Caco-2 (cell line): Measurements from ENCODE around the gene TTC21B. TPM values are rescaled to one million over a fixed set of nuclear protein-coding genes. Genes with fewer than 3 reads are reported as not detected.

ENCODE experiments used
- BruUV-seq: library from RNA; stranded (reverse); fragments of 400-500 nt; replicated peaks from 2 replicates; lab custom pipeline; 2021; lab: Mats Ljungman, UMichigan
- CTCF ChIA-PET: fragments of 300-600 bp; sonication (Branson Sonifier 250); formaldehyde crosslinking; loops from one replicate; lab custom pipeline; 2022; ENCODE audit warnings: antibody characterized with exemption; lab: Charles Lee
- POLR2A ChIA-PET: fragments of 300-600 bp; sonication (Branson Sonifier 250); formaldehyde crosslinking; loops from one replicate; lab custom pipeline; 2022; ENCODE audit warnings: antibody characterized with exemption; lab: Charles Lee
- DNase-seq, 2 experiments: peaks; one replicate each; pipeline versions ENCODE4 v3.0.0 to v3.0.0-alpha.2; 2020 to 2022
- H3K27me3 ChIP-seq: replicated peaks from 2 replicates; pipeline ENCODE4 v1.6.0; 2011; ENCODE audit warnings: low read length; ENCODE audit not compliant: control insufficient read depth, insufficient read depth
- H3K36me3 ChIP-seq: 2 replicates; pipeline ENCODE4 v1.5.1; 2011; ENCODE audit warnings: low read length; ENCODE audit not compliant: control insufficient read depth, insufficient read depth
- H3K4me1 ChIP-seq: fragments of 250-450 bp; sonication (Bioruptor Pico); 2 replicates; pipeline ENCODE4 v1.5.1; 2020; ENCODE audit warnings: mild to moderate bottlenecking
- H3K4me3 ChIP-seq: 2 replicates; pipeline ENCODE4 v1.5.1; 2011; ENCODE audit warnings: low read depth, mild to moderate bottlenecking, control low read depth, low read length
- H3K9me3 ChIP-seq: fragments of 250-450 bp; sonication (Bioruptor Pico); 2 replicates; pipeline ENCODE4 v1.5.1; 2020; ENCODE audit warnings: mild to moderate bottlenecking, moderate library complexity
- H3K27ac Mint-ChIP-seq: one replicate; pipeline ENCODE4 v1.8.0; 2022; ENCODE audit warnings: mixed read lengths; ENCODE audit not compliant: unreplicated experiment
- H3K27me3 Mint-ChIP-seq: one replicate; pipeline ENCODE4 v1.8.0; 2022; ENCODE audit warnings: mixed read lengths; ENCODE audit not compliant: insufficient read depth, unreplicated experiment
- H3K36me3 Mint-ChIP-seq: one replicate; pipeline ENCODE4 v1.8.0; 2022; ENCODE audit warnings: mild to moderate bottlenecking, mixed read lengths; ENCODE audit not compliant: insufficient read depth, unreplicated experiment
- H3K4me1 Mint-ChIP-seq: one replicate; pipeline ENCODE4 v1.8.0; 2022; ENCODE audit warnings: low read depth, mixed read lengths; ENCODE audit not compliant: unreplicated experiment
- H3K4me3 Mint-ChIP-seq: one replicate; pipeline ENCODE4 v1.8.0; 2022; ENCODE audit warnings: mild to moderate bottlenecking, moderate library complexity, mixed read lengths; ENCODE audit not compliant: unreplicated experiment
- H3K9me3 Mint-ChIP-seq: one replicate; pipeline ENCODE4 v1.8.0; 2022; ENCODE audit warnings: mixed read lengths; ENCODE audit not compliant: unreplicated experiment
- intact Hi-C: fragments of 100-400 bp; cut with micrococcal nuclease; formaldehyde crosslinking; loops from one replicate; pipeline ENCODE4 v1.10.0; 2022; ENCODE audit not compliant: unreplicated experiment
- total RNA-seq: library from RNA; stranded (reverse); gene quantifications from 2 replicates; pipeline ENCODE4 v1.2.3, GENCODE V29; 2022
- TF ChIP-seq, protein P1 (sequence below), 2 experiments: fragments of 200-600 bp in 1 of 2; IDR thresholded peaks; 1 replicate in 1 of 2; 2 replicates in 1 of 2; pipeline versions ENCODE4 v1.5.1 to v1.8.0; 2011 to 2022; ENCODE audit warnings: antibody characterized with exemption in 1 of 2, control low read depth in 1 of 2, inconsistent platforms in 1 of 2, low read depth in 1 of 2, low read length in 1 of 2, mild to moderate bottlenecking in 1 of 2, moderate library complexity in 1 of 2; ENCODE audit not compliant: insufficient read depth in 1 of 2, severe bottlenecking in 1 of 2, unreplicated experiment in 1 of 2

The TTC21B gene
- total RNA-seq, 1 experiment from 2014 or later: 14.2 TPM

DNA sequence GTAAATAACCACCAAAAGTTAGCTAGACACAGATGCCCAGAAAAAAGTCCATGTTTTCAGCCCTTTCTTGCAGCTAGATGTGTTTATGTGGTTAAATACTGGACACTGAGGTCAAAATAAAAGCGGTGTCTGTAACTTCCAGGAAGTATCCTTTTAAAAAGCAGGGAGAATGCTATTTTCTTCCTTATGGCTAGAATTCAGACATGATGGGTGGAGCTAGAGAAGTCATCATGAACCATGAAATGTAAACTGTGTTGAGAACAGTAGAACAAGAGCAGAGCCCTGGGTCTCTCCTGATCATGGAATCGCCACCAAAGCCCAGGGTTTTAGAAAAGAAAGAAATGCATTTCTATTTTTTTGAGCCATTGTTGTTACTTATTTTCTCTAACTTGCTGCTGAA, 118.2 kb downstream of the TTC21B start:
- no TSS peak for BruUV-seq
- Histone ChIP-seq H3K36me3 (no peaks in the 10 kb centered on the region), H3K27me3 (no peaks in the 10 kb centered on the region), H3K9me3 (no peaks in the 10 kb centered on the region), H3K4me1 (no peaks in the 10 kb centered on the region), H3K4me3 (no peak overlapping the region)
- Mint-ChIP-seq H3K27ac (no peak overlapping the region), H3K36me3 (no peaks in the 10 kb centered on the region), H3K27me3 (peaks cover 3% of the 10 kb centered on the region), H3K4me3 (no peak overlapping the region), H3K9me3 (no peaks in the 10 kb centered on the region), H3K4me1 (no peaks in the 10 kb centered on the region)
- intact Hi-C loops: no loop called here
- ChIA-PET CTCF (no interaction called here), POLR2A (no interaction called here)
- no peak for DNase-seq
- TF ChIP-seq, protein P1, sequence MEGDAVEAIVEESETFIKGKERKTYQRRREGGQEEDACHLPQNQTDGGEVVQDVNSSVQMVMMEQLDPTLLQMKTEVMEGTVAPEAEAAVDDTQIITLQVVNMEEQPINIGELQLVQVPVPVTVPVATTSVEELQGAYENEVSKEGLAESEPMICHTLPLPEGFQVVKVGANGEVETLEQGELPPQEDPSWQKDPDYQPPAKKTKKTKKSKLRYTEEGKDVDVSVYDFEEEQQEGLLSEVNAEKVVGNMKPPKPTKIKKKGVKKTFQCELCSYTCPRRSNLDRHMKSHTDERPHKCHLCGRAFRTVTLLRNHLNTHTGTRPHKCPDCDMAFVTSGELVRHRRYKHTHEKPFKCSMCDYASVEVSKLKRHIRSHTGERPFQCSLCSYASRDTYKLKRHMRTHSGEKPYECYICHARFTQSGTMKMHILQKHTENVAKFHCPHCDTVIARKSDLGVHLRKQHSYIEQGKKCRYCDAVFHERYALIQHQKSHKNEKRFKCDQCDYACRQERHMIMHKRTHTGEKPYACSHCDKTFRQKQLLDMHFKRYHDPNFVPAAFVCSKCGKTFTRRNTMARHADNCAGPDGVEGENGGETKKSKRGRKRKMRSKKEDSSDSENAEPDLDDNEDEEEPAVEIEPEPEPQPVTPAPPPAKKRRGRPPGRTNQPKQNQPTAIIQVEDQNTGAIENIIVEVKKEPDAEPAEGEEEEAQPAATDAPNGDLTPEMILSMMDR (IDR thresholded peaks at IDR 0.05; ENCODE audit: insufficient read depth in 1 of 2, low read depth in 1 of 2, low read length in 1 of 2, severe bottlenecking in 1 of 2, unreplicated experiment in 1 of 2): no peak

GRCh38 chr2:165833156-165833555, 120.4 kb downstream of the TTC21B start:
- intact Hi-C loops: no loop called here
- no peaks in the 10 kb centered on the region for H3K36me3 Mint-ChIP-seq
- peak in 1 of 2 experiments; percentile 12 for DNase-seq
- ChIA-PET POLR2A (no interaction called here), CTCF (no interaction called here)
- H3K9me3 ChIP-seq: no peaks in the 10 kb centered on the region
- H3K27me3 ChIP-seq: no peaks in the 10 kb centered on the region
- no peaks in the 10 kb centered on the region for H3K4me1 ChIP-seq
- BruUV-seq: no TSS peak
- TF ChIP-seq, protein P1 (IDR thresholded peaks at IDR 0.05; ENCODE audit: insufficient read depth in 1 of 2, low read depth in 1 of 2, low read length in 1 of 2, severe bottlenecking in 1 of 2, unreplicated experiment in 1 of 2): no peak
- no peaks in the 10 kb centered on the region for H3K36me3 ChIP-seq
- H3K4me1 Mint-ChIP-seq: no peaks in the 10 kb centered on the region
- no peak overlapping the region for H3K27ac Mint-ChIP-seq
- no peak overlapping the region for H3K4me3 ChIP-seq
- no peak overlapping the region for H3K4me3 Mint-ChIP-seq
- no peaks in the 10 kb centered on the region for H3K9me3 Mint-ChIP-seq
- peaks cover 2% of the 10 kb centered on the region for H3K27me3 Mint-ChIP-seq

GRCh38 chr2:165827921-165828276, 125.7 kb downstream of the TTC21B start:
- no peaks in the 10 kb centered on the region for H3K4me1 Mint-ChIP-seq
- no peak overlapping the region for H3K4me3 Mint-ChIP-seq
- ChIA-PET CTCF (no interaction called here), POLR2A (no interaction called here)
- H3K36me3 Mint-ChIP-seq: no peaks in the 10 kb centered on the region
- intact Hi-C loops: no loop called here
- DNase-seq: no peak
- H3K27ac Mint-ChIP-seq: no peak overlapping the region
- Histone ChIP-seq H3K4me3 (no peak overlapping the region), H3K36me3 (no peaks in the 10 kb centered on the region), H3K4me1 (no peaks in the 10 kb centered on the region), H3K9me3 (no peaks in the 10 kb centered on the region), H3K27me3 (no peaks in the 10 kb centered on the region)
- no peaks in the 10 kb centered on the region for H3K9me3 Mint-ChIP-seq
- BruUV-seq: no TSS peak
- H3K27me3 Mint-ChIP-seq: peaks cover 4% of the 10 kb centered on the region
- TF ChIP-seq, protein P1 (IDR thresholded peaks at IDR 0.05; ENCODE audit: insufficient read depth in 1 of 2, low read depth in 1 of 2, low read length in 1 of 2, severe bottlenecking in 1 of 2, unreplicated experiment in 1 of 2): no peak
